Body of pancreas (tissue), 4 donors: ENCODE results near the gene DCDC2C.

Experiments
- CTCF ChIP-seq, 7 experiments: fragments of 450-650 bp in 4 of 7; fragments of 200-600 bp in 3 of 7; sonication (generic) in 3 of 7; IDR thresholded peaks; one replicate each; pipeline ENCODE4 v1.5.1; 2016 to 2019; ENCODE audit warnings: antibody characterized with exemption in 7 of 7
- POLR2A ChIP-seq, 3 donors: fragments of 450-650 bp; IDR thresholded peaks; one replicate each; pipeline ENCODE4 v1.6.1; 2016; ENCODE audit warnings: antibody characterized with exemption in 3 of 3, mild to moderate bottlenecking in 2 of 3

GRCh38 chr2:3703757-3704355 is 481 bp downstream of the DCDC2C start:
- TF ChIP-seq POLR2A (IDR thresholded peaks at IDR 0.05) (no peak), CTCF (IDR thresholded peaks at IDR 0.05) (no peak)
